IMR-90 (cell line): ENCODE measurements around the gene TOX3. TPM values are rescaled to one million over a fixed set of nuclear protein-coding genes. Genes with fewer than 3 reads are reported as not detected.

Experiments
- ATAC-seq: fragments of 200-7000 bp; cut with Tn5 transposase; 2 replicates; pipeline ENCODE4 v1.9.1; 2020; ENCODE audit warnings: low read depth, mild to moderate bottlenecking, moderate library complexity
- BruUV-seq: library from RNA; stranded (reverse); fragments of 400-500 nt; replicated peaks from 2 replicates; lab custom pipeline; 2021; lab: Mats Ljungman, UMichigan
- CTCF ChIA-PET: fragments of 300-600 bp; formaldehyde crosslinking; extraction: SDS; loops from one replicate; lab custom pipeline; 2021; ENCODE audit warnings: antibody characterized with exemption; lab: Yijun Ruan, JAX
- POLR2A ChIA-PET: fragments of 300-600 bp; sonication (Branson Sonifier 250); formaldehyde crosslinking; loops from one replicate; lab custom pipeline; 2022; ENCODE audit warnings: antibody characterized with exemption; ENCODE audit not compliant: unreplicated experiment; lab: Charles Lee
- DNase-seq: peaks from one replicate; pipeline ENCODE4 v3.0.0; 2013
- H2AFZ ChIP-seq: replicated peaks from 2 replicates; pipeline ENCODE3; 2013; ENCODE audit warnings: low read length, mild to moderate bottlenecking; ENCODE audit not compliant: poor library complexity
- H2AK5ac ChIP-seq: 2 replicates; pipeline ENCODE4 v1.6.1; 2013; ENCODE audit warnings: low read depth, low read length, inconsistent platforms
- H2AK9ac ChIP-seq: replicated peaks from 2 replicates; pipeline ENCODE3; 2013; ENCODE audit warnings: mild to moderate bottlenecking, low read depth, low read length, moderate library complexity; ENCODE audit not compliant: poor library complexity
- H2BK120ac ChIP-seq: 2 replicates; pipeline ENCODE4 v1.6.1; 2013; ENCODE audit warnings: low read depth, low read length, inconsistent platforms
- H2BK15ac ChIP-seq: 3 replicates; pipeline ENCODE4 v1.6.1; 2013; ENCODE audit warnings: low read depth, low read length, inconsistent platforms
- H2BK20ac ChIP-seq: 2 replicates; pipeline ENCODE4 v1.6.1; 2013; ENCODE audit warnings: low read depth, mild to moderate bottlenecking, inconsistent platforms, low read length, moderate library complexity
- H2BK5ac ChIP-seq: 2 replicates; pipeline ENCODE4 v1.6.1; 2013; ENCODE audit warnings: mild to moderate bottlenecking, low read depth, low read length, inconsistent platforms; ENCODE audit not compliant: poor library complexity, severe bottlenecking
- H3K14ac ChIP-seq: replicated peaks from 2 replicates; pipeline ENCODE4 v1.6.1; 2013; ENCODE audit warnings: low read depth, low read length, inconsistent platforms
- H3K18ac ChIP-seq: 2 replicates; pipeline ENCODE4 v1.6.1; 2013; ENCODE audit warnings: low read depth, low read length, control low read depth
- H3K23ac ChIP-seq: 2 replicates; pipeline ENCODE4 v1.6.1; 2013; ENCODE audit warnings: low read depth, low read length, inconsistent platforms
- H3K27ac ChIP-seq: 2 replicates; pipeline ENCODE4 v1.5.1; 2013; ENCODE audit warnings: mild to moderate bottlenecking, control low read depth, low read length; ENCODE audit not compliant: insufficient read depth
- H3K27me3 ChIP-seq: 2 replicates; pipeline ENCODE4 v1.6.1; 2013; ENCODE audit warnings: low read length; ENCODE audit not compliant: control insufficient read depth, insufficient read depth
- H3K36me3 ChIP-seq: 2 replicates; pipeline ENCODE4 v1.6.1; 2013; ENCODE audit warnings: low read length, mixed read lengths; ENCODE audit not compliant: control insufficient read depth, insufficient read depth
- H3K4ac ChIP-seq: 2 replicates; pipeline ENCODE4 v1.6.1; 2013; ENCODE audit warnings: low read depth, low read length, inconsistent platforms
- H3K4me1 ChIP-seq: 2 replicates; pipeline ENCODE4 v1.6.1; 2013; ENCODE audit warnings: low read length, mixed read lengths; ENCODE audit not compliant: control insufficient read depth, insufficient read depth
- H3K4me2 ChIP-seq: 2 replicates; pipeline ENCODE4 v1.6.1; 2013; ENCODE audit warnings: low read depth, mild to moderate bottlenecking, control low read depth, low read length, moderate library complexity
- H3K4me3 ChIP-seq: 2 replicates; pipeline ENCODE4 v1.5.1; 2013; ENCODE audit warnings: low read depth, mild to moderate bottlenecking, control low read depth, low read length, moderate library complexity; ENCODE audit not compliant: insufficient read depth
- H3K56ac ChIP-seq: 2 replicates; pipeline ENCODE4 v1.6.1; 2013; ENCODE audit warnings: low read length, inconsistent platforms; ENCODE audit not compliant: insufficient read depth; ENCODE audit errors: extremely low read depth
- H3K79me1 ChIP-seq, 2 experiments: 2 replicates each; pipeline ENCODE4 v1.6.1; 2013; ENCODE audit warnings: low read length in 2 of 2, inconsistent platforms in 1 of 2, low read depth in 1 of 2
- H3K9ac ChIP-seq: 2 replicates; pipeline ENCODE4 v1.6.1; 2013; ENCODE audit warnings: low read depth, low read length, control low read depth
- H3K9me1 ChIP-seq: 2 replicates; pipeline ENCODE4 v1.6.1; 2013; ENCODE audit warnings: low read length, inconsistent platforms; ENCODE audit not compliant: insufficient read depth
- H3K9me3 ChIP-seq: 2 replicates; pipeline ENCODE4 v1.6.1; 2013; ENCODE audit warnings: low read length; ENCODE audit not compliant: control insufficient read depth, insufficient read depth
- H4K20me1 ChIP-seq: 2 replicates; pipeline ENCODE4 v1.6.1; 2013; ENCODE audit warnings: low read length, inconsistent platforms; ENCODE audit not compliant: insufficient read depth
- H4K5ac ChIP-seq: 2 replicates; pipeline ENCODE4 v1.6.1; 2013; ENCODE audit warnings: mild to moderate bottlenecking, low read depth, low read length, control low read depth
- H4K8ac ChIP-seq, 2 experiments: 2 replicates each; pipeline ENCODE4 v1.6.1; 2013; ENCODE audit warnings: low read depth in 2 of 2, low read length in 2 of 2, control low read depth in 1 of 2, inconsistent platforms in 1 of 2
- H4K91ac ChIP-seq: 2 replicates; pipeline ENCODE4 v1.6.1; 2013; ENCODE audit warnings: low read depth, low read length, inconsistent platforms; ENCODE audit not compliant: insufficient read depth
- BHLHE40 ChIP-seq: fragments of 150-350 bp; IDR thresholded peaks from 2 replicates; pipeline ENCODE4 v1.6.1; 2016; ENCODE audit warnings: mild to moderate bottlenecking, low read depth, low read length
- CEBPB ChIP-seq: IDR thresholded peaks from 2 replicates; pipeline ENCODE4 v1.6.1; 2012; ENCODE audit warnings: low read depth, low read length, improper control_type of control experiment
- CHD1 ChIP-seq: IDR thresholded peaks from 2 replicates; pipeline ENCODE4 v1.6.1; 2012; ENCODE audit warnings: low read depth, low read length, improper control_type of control experiment
- FOS ChIP-seq: fragments of 150-350 bp; IDR thresholded peaks from 2 replicates; pipeline ENCODE4 v1.6.1; 2016; ENCODE audit warnings: low read depth, low read length
- MAFK ChIP-seq: IDR thresholded peaks from 2 replicates; pipeline ENCODE4 v1.6.1; 2012; ENCODE audit warnings: low read depth, low read length, improper control_type of control experiment
- MAZ ChIP-seq: IDR thresholded peaks from 2 replicates; pipeline ENCODE4 v1.6.1; 2012; ENCODE audit warnings: low read depth, mild to moderate bottlenecking, low read length, improper control_type of control experiment, moderate library complexity, borderline replicate concordance
- MXI1 ChIP-seq: IDR thresholded peaks from 2 replicates; pipeline ENCODE4 v1.6.1; 2012; ENCODE audit warnings: low read depth, mild to moderate bottlenecking, low read length, moderate library complexity, borderline replicate concordance
- NFE2L2 ChIP-seq: fragments of 150-350 bp; IDR thresholded peaks from 2 replicates; pipeline ENCODE4 v1.6.1; 2016; ENCODE audit warnings: low read depth, mild to moderate bottlenecking, low read length
- POLR2A ChIP-seq: IDR thresholded peaks from 2 replicates; pipeline ENCODE4 v1.6.1; 2012; ENCODE audit warnings: mild to moderate bottlenecking, low read depth, low read length
- RAD21 ChIP-seq: IDR thresholded peaks from 2 replicates; pipeline ENCODE4 v1.6.1; 2012; ENCODE audit warnings: low read length, improper control_type of control experiment
- RCOR1 ChIP-seq: IDR thresholded peaks from 2 replicates; pipeline ENCODE4 v1.6.1; 2012; ENCODE audit warnings: mild to moderate bottlenecking, low read length, improper control_type of control experiment; ENCODE audit not compliant: insufficient replicate concordance
- RFX5 ChIP-seq: IDR thresholded peaks from 2 replicates; pipeline ENCODE4 v1.8.0; 2012; ENCODE audit warnings: low read depth, mild to moderate bottlenecking, low read length, moderate library complexity
- SMC3 ChIP-seq: fragments of 150-350 bp; IDR thresholded peaks from 2 replicates; pipeline ENCODE4 v1.6.1; 2016; ENCODE audit warnings: low read depth, mild to moderate bottlenecking, antibody characterized with exemption, low read length, moderate library complexity
- WGBS, 2 experiments: methylation state at CpG; one replicate each; pipeline versions ENCODE4 v1.1.5 to v1.1.7; 2013; ENCODE audit warnings: missing lambda C conversion rate in 2 of 2; ENCODE audit not compliant: insufficient read length in 1 of 2; ENCODE audit errors: extremely low coverage in 2 of 2; 5-methylcytosine and 5-hydroxymethylcytosine counted together
- dilution Hi-C: fragments of 300-500 bp; cut with HindIII; formaldehyde crosslinking; loops from one replicate; pipeline ENCODE4 v1.14.3; 2018; ENCODE audit warnings: low sequenced_read_pairs; ENCODE audit not compliant: unreplicated experiment
- in situ Hi-C: fragments of 300-500 bp; cut with MboI; formaldehyde crosslinking; loops from 3 replicates; pipeline ENCODE4 v1.14.3; 2019; ENCODE audit warnings: low sequenced_read_pairs, inconsistent platforms, mixed read lengths
- intact Hi-C: fragments of 100-400 bp; cut with micrococcal nuclease; formaldehyde crosslinking; loops from 2 replicates; pipeline ENCODE4 v1.10.0; 2022
- polyA plus RNA-seq, 3 experiments: library from polyadenylated mRNA; depleted of rRNA; stranded (reverse); fragments of >200 nt; gene quantifications; 2 replicates each; pipeline ENCODE4 v1.2.3, GENCODE V29; 2012; ENCODE audit warnings: low replicate concordance in 1 of 3
- total RNA-seq: library from RNA; depleted of rRNA; stranded (reverse); fragments of >200 nt; gene quantifications from 2 replicates; pipeline ENCODE4 v1.2.3, GENCODE V29; 2012
- TF ChIP-seq, protein P1 (sequence below): fragments of 150-350 bp; IDR thresholded peaks from 2 replicates; pipeline ENCODE4 v1.6.1; 2017; ENCODE audit warnings: mild to moderate bottlenecking, antibody characterized with exemption, low read length, low read depth
- TF ChIP-seq, protein P2 (sequence below): conservative IDR thresholded peaks from 2 replicates; pipeline ENCODE4 v1.5.1; 2012; ENCODE audit warnings: mild to moderate bottlenecking, low read depth, low read length, improper control_type of control experiment
- TF ChIP-seq, protein P3 (sequence below): fragments of 150-350 bp; IDR thresholded peaks from 2 replicates; pipeline ENCODE4 v1.6.1; 2016; ENCODE audit warnings: low read depth, mild to moderate bottlenecking, low read length, moderate library complexity, borderline replicate concordance

TOX3 gene
- total and polyA plus RNA-seq, 2 of the 4 experiments (the other 2 are of a cell fraction): not detected

DNA sequence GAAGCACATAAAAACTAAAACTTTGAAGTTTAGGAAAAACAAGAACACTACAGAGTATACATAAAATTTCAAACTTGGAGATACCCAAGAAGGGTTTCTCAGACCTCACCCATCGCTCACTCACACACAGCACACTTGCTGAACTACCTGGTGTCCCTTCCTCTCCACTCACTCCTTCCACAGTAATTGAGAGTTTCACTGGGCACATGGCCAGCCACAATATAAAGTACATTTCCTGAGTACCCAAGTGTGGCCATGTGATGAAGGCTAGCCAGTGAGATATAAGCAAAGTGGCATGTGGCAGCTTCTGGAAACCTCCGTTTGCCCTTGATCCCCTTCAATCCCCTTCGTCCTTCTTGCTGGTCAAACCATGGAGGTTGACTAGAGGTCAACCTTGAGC is 11.9 kb downstream of the TOX3 start:
- Histone ChIP-seq H2AK5ac (no peak overlapping the region), H3K14ac (no peak overlapping the region), H3K4ac (no peak overlapping the region), H4K20me1 (no peaks in the 10 kb centered on the region), H3K56ac (no peak overlapping the region), H3K18ac (no peak overlapping the region), H3K9me1 (no peaks in the 10 kb centered on the region), H4K91ac (no peak overlapping the region), H4K8ac (no peak overlapping the region), H3K79me1 (no peaks in the 10 kb centered on the region), H3K23ac (no peak overlapping the region), H2BK20ac (no peak overlapping the region), H2BK15ac (no peak overlapping the region), H2BK5ac (no peak overlapping the region), H4K5ac (no peak overlapping the region), H3K4me1 (no peaks in the 10 kb centered on the region), H3K27me3 (no peaks in the 10 kb centered on the region), H3K36me3 (no peaks in the 10 kb centered on the region), H2AK9ac (no peak overlapping the region), H3K4me2 (no peak overlapping the region), H2BK120ac (no peak overlapping the region), H3K4me3 (no peak overlapping the region), H3K9ac (no peak overlapping the region), H3K9me3 (no peaks in the 10 kb centered on the region), H2AFZ (no peak overlapping the region), H3K27ac (no peak overlapping the region)
- DNase-seq (no peak), ATAC-seq (no peak)
- WGBS, 2 experiments: 60% methylated on average over 1 of the region's 3 CpGs; no CpG with 5 or more reads in 1 of the 2 experiments
- in situ Hi-C loops (no loop called here), dilution Hi-C loops (no loop called here), intact Hi-C loops (no loop called here)
- BruUV-seq: no TSS peak
- ChIA-PET POLR2A (no interaction called here), CTCF (interaction anchor here (0.7 kb wide), 1 partner anchor 14 kb away, joined by 3 read pairs; no protein-coding TSS in a partner anchor)
- no peak for TF ChIP-seq MAFK
- no peak for TF ChIP-seq POLR2A
- TF ChIP-seq RFX5: no peak
- TF ChIP-seq CEBPB: no peak
- TF ChIP-seq, protein P1, sequence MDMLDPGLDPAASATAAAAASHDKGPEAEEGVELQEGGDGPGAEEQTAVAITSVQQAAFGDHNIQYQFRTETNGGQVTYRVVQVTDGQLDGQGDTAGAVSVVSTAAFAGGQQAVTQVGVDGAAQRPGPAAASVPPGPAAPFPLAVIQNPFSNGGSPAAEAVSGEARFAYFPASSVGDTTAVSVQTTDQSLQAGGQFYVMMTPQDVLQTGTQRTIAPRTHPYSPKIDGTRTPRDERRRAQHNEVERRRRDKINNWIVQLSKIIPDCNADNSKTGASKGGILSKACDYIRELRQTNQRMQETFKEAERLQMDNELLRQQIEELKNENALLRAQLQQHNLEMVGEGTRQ: no peak
- TF ChIP-seq, protein P2, sequence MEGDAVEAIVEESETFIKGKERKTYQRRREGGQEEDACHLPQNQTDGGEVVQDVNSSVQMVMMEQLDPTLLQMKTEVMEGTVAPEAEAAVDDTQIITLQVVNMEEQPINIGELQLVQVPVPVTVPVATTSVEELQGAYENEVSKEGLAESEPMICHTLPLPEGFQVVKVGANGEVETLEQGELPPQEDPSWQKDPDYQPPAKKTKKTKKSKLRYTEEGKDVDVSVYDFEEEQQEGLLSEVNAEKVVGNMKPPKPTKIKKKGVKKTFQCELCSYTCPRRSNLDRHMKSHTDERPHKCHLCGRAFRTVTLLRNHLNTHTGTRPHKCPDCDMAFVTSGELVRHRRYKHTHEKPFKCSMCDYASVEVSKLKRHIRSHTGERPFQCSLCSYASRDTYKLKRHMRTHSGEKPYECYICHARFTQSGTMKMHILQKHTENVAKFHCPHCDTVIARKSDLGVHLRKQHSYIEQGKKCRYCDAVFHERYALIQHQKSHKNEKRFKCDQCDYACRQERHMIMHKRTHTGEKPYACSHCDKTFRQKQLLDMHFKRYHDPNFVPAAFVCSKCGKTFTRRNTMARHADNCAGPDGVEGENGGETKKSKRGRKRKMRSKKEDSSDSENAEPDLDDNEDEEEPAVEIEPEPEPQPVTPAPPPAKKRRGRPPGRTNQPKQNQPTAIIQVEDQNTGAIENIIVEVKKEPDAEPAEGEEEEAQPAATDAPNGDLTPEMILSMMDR: no peak
- no peak for TF ChIP-seq CHD1
- TF ChIP-seq FOS: no peak
- TF ChIP-seq RCOR1: no peak
- no peak for TF ChIP-seq MAZ
- TF ChIP-seq, protein P3, sequence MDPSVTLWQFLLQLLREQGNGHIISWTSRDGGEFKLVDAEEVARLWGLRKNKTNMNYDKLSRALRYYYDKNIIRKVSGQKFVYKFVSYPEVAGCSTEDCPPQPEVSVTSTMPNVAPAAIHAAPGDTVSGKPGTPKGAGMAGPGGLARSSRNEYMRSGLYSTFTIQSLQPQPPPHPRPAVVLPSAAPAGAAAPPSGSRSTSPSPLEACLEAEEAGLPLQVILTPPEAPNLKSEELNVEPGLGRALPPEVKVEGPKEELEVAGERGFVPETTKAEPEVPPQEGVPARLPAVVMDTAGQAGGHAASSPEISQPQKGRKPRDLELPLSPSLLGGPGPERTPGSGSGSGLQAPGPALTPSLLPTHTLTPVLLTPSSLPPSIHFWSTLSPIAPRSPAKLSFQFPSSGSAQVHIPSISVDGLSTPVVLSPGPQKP: no peak
- TF ChIP-seq RAD21: no peak
- TF ChIP-seq BHLHE40: no peak
- no peak for TF ChIP-seq MXI1
- no peak for TF ChIP-seq SMC3
- no peak for TF ChIP-seq NFE2L2
